Measurements from ENCODE around the gene FARS2. TPM values are rescaled to one million over a fixed set of nuclear protein-coding genes. Genes with fewer than 3 reads are reported as not detected.

FARS2 gene
- total RNA-seq, 1 experiment from 2014 or later: 15.0 TPM

- POLR2A ChIA-PET: no interaction called here
- Mint-ChIP-seq H3K9me3 (peaks cover 16% of the 10 kb centered on the region), H3K27ac (no peak overlapping the region), H3K27me3 (ENCODE audit: low read depth) (no peaks in the 10 kb centered on the region), H3K36me3 (peaks cover 11% of the 10 kb centered on the region), H3K4me1 (peaks cover 5% of the 10 kb centered on the region; the same call in 1 of the 2 replicates), H3K4me3 (no peak overlapping the region)
- CTCF ChIA-PET: no interaction called here
- no peak for ATAC-seq
- TF ChIP-seq ESRRA (CRISPR knock-in tag; IDR thresholded peaks at IDR 0.05; ENCODE audit: borderline replicate concordance): no peak
- no peak for DNase-seq (ENCODE audit: low spot score)
Observed at GRCh38 chr6:5587648-5588047, 326.3 kb downstream of the FARS2 start.

- Mint-ChIP-seq H3K27ac (no peak overlapping the region), H3K36me3 (peaks cover 11% of the 10 kb centered on the region), H3K9me3 (peaks cover 16% of the 10 kb centered on the region), H3K4me3 (no peak overlapping the region), H3K27me3 (ENCODE audit: low read depth) (no peaks in the 10 kb centered on the region), H3K4me1 (0 out of 2 replicates have a peak, but pooled peaks cover 3% of the 10 kb centered on the region)
- POLR2A ChIA-PET: no interaction called here
- TF ChIP-seq NR1H2 (CRISPR knock-in tag; IDR thresholded peaks at IDR 0.05) (no peak), CBFB (CRISPR knock-in tag; IDR thresholded peaks at IDR 0.05; ENCODE audit: low read depth) (no peak), ZNF232 (CRISPR knock-in tag; IDR thresholded peaks at IDR 0.05) (no peak), EMX1 (CRISPR knock-in tag; IDR thresholded peaks at IDR 0.05) (no peak), ARID4B (CRISPR knock-in tag; IDR thresholded peaks at IDR 0.05; ENCODE audit: borderline replicate concordance) (no peak), CDX4 (CRISPR knock-in tag; IDR thresholded peaks at IDR 0.05; ENCODE audit: borderline replicate concordance) (no peak), ZSCAN18 (CRISPR knock-in tag; IDR thresholded peaks at IDR 0.05) (no peak), NR3C1 (CRISPR knock-in tag; conservative IDR thresholded peaks at IDR 0.05; ENCODE audit: low read depth) (no peak), ERG (CRISPR knock-in tag; IDR thresholded peaks at IDR 0.05) (no peak), E2F1 (CRISPR knock-in tag; IDR thresholded peaks at IDR 0.05) (no peak), FOXP1 (CRISPR knock-in tag; IDR thresholded peaks at IDR 0.05; ENCODE audit: borderline replicate concordance) (no peak), GTF2I (CRISPR knock-in tag; conservative IDR thresholded peaks at IDR 0.05) (no peak), TEAD4 (CRISPR knock-in tag; IDR thresholded peaks at IDR 0.05) (no peak)
- CTCF ChIA-PET: interaction anchor here (0.8 to 1.4 kb wide), 3 partner anchors 21 to 542 kb away, joined by 3 to 4 read pairs (median 3); no protein-coding TSS in a partner anchor
- ATAC-seq (no peak), DNase-seq (ENCODE audit: low spot score) (no peak)
Observed at GRCh38 chr6:5589422-5590141, 328.3 kb downstream of the FARS2 start.

Measured in WTC11 (cell line).